Measurements from ENCODE around the gene PSMB1.
"Not testable (repeated sequence)": the region's sequence is repeated elsewhere in the genome, so short reads cannot be mapped to it uniquely, and the experiment has no call there.

PSMB1 gene

DNA sequence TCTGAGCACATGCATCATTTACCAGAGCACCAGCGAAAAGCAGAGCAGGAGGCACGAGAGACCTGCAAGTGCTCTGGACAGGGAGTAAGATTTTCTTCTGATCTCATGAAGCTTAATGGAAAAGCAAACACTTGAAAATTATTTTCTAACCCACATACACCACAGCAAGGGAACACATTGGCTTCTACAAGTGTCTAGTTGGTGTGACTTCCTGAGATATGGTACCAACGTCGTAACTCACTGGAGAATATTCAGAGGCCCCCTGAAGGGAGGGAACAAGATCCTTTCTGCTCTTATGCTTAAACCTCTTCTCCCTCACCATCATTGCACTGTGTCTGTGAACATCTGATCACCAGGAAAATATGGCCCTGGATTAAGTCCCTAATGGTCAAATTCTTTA lies 48.6 kb downstream of the PSMB1 start:
- in situ Hi-C loops (cut with MboI; ENCODE audit: low sequenced_read_pairs) = no loop called here

DNA sequence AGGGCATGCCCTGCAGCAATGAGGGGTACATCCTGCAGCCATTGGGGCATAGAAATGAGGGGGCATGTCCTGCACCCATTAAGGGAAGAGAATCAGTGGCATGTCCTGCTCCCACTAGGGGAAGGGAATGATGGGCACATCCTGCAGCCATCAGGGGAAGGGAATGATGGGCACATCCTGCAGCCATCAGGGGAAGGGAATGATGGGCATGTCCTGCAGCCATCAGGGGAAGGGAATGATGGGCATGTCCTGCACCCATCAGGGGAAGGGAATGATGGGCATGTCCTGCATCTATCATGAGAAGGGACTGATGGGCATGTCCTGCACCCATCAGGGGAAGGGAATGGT lies 49.7 kb downstream of the PSMB1 start:
- in situ Hi-C loops (cut with MboI; ENCODE audit: low sequenced_read_pairs) = no loop called here

DNA sequence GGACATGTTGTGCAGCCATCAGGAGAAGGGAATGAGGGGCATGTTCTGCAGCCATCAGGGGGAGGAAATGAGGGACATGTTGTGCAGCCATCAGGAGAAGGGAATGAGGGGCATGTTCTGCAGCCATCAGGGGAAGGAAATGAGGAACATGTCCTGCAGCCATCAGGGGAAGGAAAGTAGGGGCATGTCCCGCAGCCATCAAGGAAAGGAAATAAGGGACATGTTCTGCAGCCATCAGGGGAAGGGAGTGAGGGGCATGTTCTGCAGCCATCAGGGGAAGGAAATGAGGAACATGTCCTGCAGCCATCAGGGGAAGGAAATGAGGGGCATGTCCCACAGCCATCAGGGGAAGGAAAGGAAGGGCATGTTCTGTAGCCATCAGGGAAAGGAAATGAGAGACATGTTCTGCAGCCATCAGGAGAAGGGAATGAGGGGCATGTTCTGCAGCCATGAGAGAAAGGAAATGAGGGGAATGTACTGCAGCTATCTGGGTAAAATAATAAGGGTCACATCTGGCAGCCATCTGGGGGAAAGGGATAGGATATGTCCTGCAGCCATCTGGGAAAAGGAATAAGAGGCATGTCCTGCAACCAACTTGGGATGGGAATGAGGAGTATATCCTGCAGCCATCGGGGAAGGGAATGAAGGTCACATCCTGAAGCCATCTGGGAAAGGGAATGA lies 50.2 kb downstream of the PSMB1 start:
- in situ Hi-C loops (cut with MboI; ENCODE audit: low sequenced_read_pairs) = not testable (repeated sequence)

DNA sequence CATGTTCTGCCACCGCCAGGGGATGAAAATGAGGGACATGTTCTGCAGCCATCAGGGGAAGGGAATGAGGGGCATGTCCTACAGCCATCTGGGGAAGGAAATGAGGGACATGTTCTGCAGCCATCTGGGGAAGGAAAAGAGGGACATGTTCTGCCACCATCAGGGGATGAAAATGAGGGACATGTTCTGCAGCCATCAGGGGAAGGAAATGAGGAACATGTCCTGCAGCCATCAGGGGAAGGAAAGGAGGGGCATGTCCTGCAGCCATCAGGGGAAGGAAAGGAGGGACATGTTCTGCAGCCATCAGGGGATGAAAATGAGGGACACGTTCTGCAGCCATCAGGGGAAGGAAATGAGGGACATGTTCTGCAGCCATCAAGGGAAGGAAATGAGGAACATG lies 50.8 kb downstream of the PSMB1 start:
- in situ Hi-C loops (cut with MboI; ENCODE audit: low sequenced_read_pairs) = not testable (repeated sequence)

DNA sequence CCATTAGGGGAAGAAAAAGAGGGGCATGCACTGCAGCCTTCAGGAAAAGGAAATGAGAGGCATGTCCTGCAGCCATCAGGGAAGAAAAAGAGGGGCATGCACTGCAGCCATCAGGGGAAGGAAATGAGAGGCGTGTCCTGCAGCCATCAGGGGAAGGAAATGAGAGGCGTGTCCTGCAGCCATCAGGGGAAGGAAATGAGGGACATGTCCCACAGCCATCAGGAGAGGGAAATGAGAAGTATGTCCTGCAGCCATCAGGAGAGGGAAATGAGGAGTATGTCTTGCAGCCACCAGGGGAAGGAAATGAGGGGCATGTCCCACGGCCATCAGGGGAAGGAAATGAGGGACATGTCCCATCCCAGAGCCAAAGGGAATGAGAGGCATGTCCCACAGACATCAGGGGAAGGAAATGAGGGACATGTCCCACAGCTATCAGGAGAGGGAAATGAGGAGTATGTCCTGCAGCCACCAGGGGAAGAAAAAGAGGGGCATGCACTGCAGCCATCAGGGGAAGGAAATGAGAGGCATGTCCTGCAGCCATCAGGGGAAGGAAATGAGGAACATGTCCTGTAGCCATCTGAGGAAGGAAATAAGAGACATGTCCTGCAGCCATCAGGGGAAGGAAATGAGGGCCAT lies 52.0 kb downstream of the PSMB1 start:
- in situ Hi-C loops (cut with MboI; ENCODE audit: low sequenced_read_pairs) = no loop called here

DNA sequence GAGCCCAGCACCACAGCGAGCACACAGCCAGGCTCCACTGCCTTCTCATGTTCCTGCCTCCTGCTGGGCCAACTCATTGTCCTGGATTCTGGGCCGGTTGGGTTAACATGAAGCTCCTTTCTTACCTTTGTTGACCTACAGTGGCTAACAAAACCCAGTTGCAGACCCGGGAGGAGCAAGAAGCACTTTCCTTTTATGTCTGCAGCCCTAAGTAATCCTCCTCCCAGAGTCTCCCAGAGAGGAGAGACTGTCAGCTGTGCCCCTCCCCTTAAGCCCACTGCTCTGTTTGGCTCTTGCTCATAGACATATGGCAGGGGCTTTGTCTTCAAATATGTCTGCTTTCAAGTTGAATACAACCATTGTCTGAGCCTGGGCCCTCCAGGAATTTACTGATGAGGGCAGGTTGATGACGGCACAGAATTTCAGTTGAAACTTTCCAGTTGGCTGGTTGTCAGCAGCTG lies 55.2 kb downstream of the PSMB1 start:
- in situ Hi-C loops (cut with MboI; ENCODE audit: low sequenced_read_pairs) = no loop called here

DNA sequence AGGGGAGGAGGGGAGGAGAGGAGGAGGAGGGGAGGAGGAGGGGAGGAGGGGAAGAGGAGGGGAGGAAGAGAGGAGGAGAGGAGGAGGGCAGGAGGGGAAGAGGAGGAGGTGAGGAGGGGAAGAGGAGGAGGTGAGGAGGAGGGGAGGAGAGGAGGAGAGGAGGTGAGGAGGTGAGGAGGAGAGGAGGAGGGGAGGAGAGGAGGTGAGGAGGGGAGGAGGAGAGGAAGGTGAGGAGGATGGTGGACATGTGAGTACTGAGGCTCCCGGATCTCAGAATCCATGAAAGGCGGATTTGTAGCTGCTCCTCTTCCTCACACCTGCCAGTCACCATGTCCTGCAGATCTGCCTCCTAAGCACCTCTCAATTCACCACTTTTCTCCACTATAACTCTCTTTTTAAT lies 59.8 kb downstream of the PSMB1 start:
- in situ Hi-C loops (cut with MboI; ENCODE audit: low sequenced_read_pairs) = no loop called here

DNA sequence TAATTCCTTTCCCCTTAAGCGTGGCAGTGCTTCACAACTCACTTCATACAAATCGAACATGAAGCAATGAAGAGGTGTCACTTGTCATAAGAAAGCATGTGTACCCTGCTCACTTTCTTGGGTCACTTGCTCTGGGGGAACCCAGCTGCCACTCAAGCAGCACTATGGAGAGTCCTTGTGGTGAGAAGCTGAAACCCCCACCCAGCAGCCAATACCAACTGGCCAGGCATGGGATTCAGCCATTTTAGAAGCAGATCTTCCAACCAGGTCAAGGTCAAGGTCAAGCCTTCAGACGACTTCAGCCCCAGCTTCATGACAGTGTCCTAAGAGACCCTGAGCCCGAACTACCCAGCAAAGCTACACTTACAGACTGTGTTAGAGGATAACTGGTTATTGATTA lies 62.8 kb downstream of the PSMB1 start:
- in situ Hi-C loops (cut with MboI; ENCODE audit: low sequenced_read_pairs) = no loop called here

DNA sequence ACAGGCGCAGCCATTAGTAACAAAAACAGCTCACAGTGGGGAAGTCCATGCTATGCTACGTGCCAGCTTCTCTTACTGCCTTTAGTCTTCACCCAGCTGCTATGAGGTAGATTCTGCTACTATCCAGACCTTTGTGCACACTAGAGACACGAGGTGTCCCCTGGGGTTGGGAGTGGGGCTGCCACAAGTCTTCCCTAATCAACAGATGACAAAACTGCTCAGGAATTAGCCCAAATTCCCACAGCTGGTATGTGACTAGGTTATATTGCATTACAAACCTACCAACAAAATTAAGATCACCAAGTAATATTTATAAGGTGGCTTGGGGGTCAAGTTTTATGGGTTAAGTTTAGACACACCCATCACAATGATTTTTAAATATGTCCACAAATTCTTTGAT lies 63.3 kb downstream of the PSMB1 start:
- in situ Hi-C loops (cut with MboI; ENCODE audit: low sequenced_read_pairs) = no loop called here

DNA sequence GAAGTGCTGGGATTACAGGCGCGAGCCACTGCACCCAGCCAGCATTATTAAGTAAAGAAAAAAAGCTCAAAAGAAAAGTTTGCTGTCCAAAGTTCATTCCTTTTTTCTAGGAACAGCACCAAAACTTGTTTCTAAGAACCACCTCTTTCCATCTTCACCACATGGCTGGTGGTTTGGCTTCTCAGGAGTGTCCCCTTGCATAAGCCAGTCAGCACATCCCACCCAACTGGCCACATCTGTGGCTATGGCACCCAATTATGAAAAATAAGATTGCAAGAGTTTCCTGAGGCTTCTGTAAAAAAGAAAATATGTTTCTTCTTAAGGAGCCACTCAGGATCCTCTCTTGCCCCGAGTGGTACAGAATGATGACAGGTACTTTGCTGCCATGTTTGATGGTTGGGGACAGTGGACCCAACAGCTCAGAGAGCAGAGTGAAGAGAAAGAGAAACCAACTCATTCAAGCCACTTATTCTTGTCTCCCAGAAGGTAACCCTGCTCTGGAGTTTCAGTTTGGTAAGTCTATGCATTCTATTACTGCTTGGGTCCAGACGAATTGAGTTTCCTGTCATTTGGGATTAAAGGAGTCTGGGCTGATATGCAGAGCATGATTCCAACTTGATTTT lies 65.3 kb downstream of the PSMB1 start:
- in situ Hi-C loops (cut with MboI; ENCODE audit: low sequenced_read_pairs) = no loop called here

DNA sequence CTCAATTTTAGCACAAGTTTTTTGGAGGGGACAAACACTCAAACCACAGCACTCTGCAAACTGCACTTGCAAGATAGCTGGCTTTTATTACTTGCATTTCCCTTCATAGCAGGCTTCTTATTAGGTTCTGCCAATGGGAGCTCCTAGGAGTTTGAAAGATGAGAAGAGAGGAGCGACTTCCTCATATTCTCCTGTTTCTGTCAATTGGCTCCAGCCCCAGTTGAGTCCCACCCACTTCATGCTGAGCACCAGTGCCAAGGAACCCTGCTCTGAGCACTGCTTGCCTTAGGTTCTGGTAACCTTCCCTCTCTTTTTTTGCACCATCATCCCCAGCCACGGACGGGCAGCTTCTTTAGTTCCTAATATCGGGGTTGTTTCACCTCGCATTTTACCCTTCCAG lies 67.9 kb downstream of the PSMB1 start:
- in situ Hi-C loops (cut with MboI; ENCODE audit: low sequenced_read_pairs) = no loop called here
